Tibial nerve (tissue), 4 donors: ENCODE measurements around the gene PNLDC1.

ENCODE experiments used
- EP300 ChIP-seq, 2 donors: sonication (generic); formaldehyde crosslinking; IDR thresholded peaks; one replicate each; pipeline ENCODE4 v1.6.1; 2017; ENCODE audit warnings: antibody characterized with exemption in 2 of 2, mild to moderate bottlenecking in 1 of 2
- POLR2A ChIP-seq, 2 donors: fragments of 450-650 bp; IDR thresholded peaks; one replicate each; pipeline ENCODE4 v1.6.1; 2017; ENCODE audit warnings: antibody characterized with exemption in 2 of 2, mild to moderate bottlenecking in 2 of 2, moderate library complexity in 2 of 2
- TF ChIP-seq, protein P1 (sequence below), 5 experiments: fragments of 200-600 bp in 3 of 5; fragments of 450-650 bp in 2 of 5; sonication (generic) in 3 of 5; IDR thresholded peaks; one replicate each; pipeline ENCODE4 v1.5.1; 2016 to 2019; ENCODE audit warnings: antibody characterized with exemption in 5 of 5, mild to moderate bottlenecking in 3 of 5, moderate library complexity in 2 of 5

DNA sequence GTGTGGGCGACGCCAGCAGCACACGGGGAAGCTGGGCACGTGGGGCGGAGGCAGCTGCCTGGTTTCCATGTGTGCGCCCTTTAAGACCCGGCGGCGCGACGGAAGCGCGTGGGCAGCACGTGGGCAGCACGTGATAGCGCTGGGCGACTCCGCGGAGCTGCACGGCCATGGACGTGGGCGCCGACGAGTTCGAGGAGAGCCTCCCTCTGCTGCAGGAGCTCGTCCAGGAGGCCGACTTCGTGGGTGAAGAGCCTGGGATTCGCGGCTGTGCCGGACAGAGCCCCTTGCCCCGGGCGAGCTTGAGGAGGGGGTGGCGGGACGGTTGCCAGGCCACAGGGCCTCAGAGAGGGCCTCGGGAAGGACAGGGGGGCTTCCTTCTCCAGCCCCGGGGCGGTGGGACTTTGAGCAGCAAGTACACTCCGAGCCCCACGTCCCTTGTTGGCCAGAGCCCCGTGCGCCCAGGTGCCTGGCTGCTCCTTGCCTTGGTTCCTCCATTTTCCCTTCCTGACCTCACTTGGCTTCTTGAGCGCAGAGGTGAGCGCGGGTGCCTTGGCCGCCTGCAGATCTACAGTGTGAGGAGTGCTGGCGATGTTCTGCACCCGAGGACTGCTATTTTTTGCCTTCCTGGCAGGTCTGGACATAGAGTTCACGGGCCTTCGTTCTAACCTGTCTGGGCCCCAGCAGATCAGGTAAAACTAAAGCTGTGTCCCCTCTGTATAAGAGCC, at the start of gene PNLDC1:
- TF ChIP-seq, protein P1, sequence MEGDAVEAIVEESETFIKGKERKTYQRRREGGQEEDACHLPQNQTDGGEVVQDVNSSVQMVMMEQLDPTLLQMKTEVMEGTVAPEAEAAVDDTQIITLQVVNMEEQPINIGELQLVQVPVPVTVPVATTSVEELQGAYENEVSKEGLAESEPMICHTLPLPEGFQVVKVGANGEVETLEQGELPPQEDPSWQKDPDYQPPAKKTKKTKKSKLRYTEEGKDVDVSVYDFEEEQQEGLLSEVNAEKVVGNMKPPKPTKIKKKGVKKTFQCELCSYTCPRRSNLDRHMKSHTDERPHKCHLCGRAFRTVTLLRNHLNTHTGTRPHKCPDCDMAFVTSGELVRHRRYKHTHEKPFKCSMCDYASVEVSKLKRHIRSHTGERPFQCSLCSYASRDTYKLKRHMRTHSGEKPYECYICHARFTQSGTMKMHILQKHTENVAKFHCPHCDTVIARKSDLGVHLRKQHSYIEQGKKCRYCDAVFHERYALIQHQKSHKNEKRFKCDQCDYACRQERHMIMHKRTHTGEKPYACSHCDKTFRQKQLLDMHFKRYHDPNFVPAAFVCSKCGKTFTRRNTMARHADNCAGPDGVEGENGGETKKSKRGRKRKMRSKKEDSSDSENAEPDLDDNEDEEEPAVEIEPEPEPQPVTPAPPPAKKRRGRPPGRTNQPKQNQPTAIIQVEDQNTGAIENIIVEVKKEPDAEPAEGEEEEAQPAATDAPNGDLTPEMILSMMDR (IDR thresholded peaks at IDR 0.05), result no peak
- TF ChIP-seq POLR2A (IDR thresholded peaks at IDR 0.05), result no peak
- TF ChIP-seq EP300 (IDR thresholded peaks at IDR 0.05), result no peak
